SU-DHL-6 (cell line): ENCODE data around the gene GRAMD1B.

ENCODE experiments used
- H2AFZ ChIP-seq: fragments of 200-600 bp; sonication (generic); 2 replicates; pipeline ENCODE4 v1.6.1; 2014; ENCODE audit warnings: low read depth, mild to moderate bottlenecking, moderate library complexity, mixed read lengths, antibody characterized with exemption, low read length; ENCODE audit not compliant: severe bottlenecking
- H3F3A ChIP-seq: fragments of 200-600 bp; shearing (Covaris generic); 2 replicates; pipeline ENCODE4 v1.6.0; 2016; ENCODE audit warnings: antibody characterized with exemption, mild to moderate bottlenecking; ENCODE audit not compliant: insufficient read depth
- H3K27ac ChIP-seq: fragments of 200-600 bp; sonication (generic); 2 replicates; pipeline ENCODE4 v1.5.1; 2016; ENCODE audit warnings: low read depth, mild to moderate bottlenecking, low read length, moderate library complexity, mixed read lengths
- H3K27me3 ChIP-seq: fragments of 200-600 bp; sonication (generic), shearing (Covaris generic); 2 replicates; pipeline ENCODE4 v1.6.0; 2014; ENCODE audit warnings: mild to moderate bottlenecking, low read length
- H3K36me3 ChIP-seq: fragments of 200-600 bp; sonication (generic); 2 replicates; pipeline ENCODE4 v1.6.1; 2014; ENCODE audit warnings: mild to moderate bottlenecking, low read length, mixed read lengths
- H3K4me2 ChIP-seq: fragments of 300-600, 200-600 bp; shearing (Covaris generic), sonication (generic); 2 replicates; pipeline ENCODE4 v1.6.0; 2014; ENCODE audit warnings: low read length, low read depth, mild to moderate bottlenecking; ENCODE audit not compliant: poor library complexity, severe bottlenecking
- H3K4me3 ChIP-seq: fragments of 200-600 bp; sonication (generic); 2 replicates; pipeline ENCODE4 v1.5.1; 2014; ENCODE audit warnings: antibody characterized with exemption, low read length, mild to moderate bottlenecking, mixed read lengths; ENCODE audit not compliant: insufficient read depth, poor library complexity, severe bottlenecking
- H3K79me2 ChIP-seq: fragments of 200-600 bp; sonication (generic); 2 replicates; pipeline ENCODE4 v1.6.1; 2014; ENCODE audit warnings: mild to moderate bottlenecking, low read length, moderate library complexity; ENCODE audit not compliant: insufficient read depth
- H3K9ac ChIP-seq: fragments of 200-600 bp; sonication (generic); 2 replicates; pipeline ENCODE4 v1.7.0; 2014; ENCODE audit warnings: mild to moderate bottlenecking, low read length
- H3K9me2 ChIP-seq: fragments of 200-600 bp; sonication (generic); replicated peaks from 2 replicates; pipeline ENCODE4 v1.6.1; 2014; ENCODE audit warnings: low read length; ENCODE audit not compliant: insufficient read depth
- H3K9me3 ChIP-seq: fragments of 200-600 bp; sonication (generic); 2 replicates; pipeline ENCODE4 v1.6.1; 2014; ENCODE audit warnings: low read length, mixed read lengths; ENCODE audit not compliant: insufficient read depth
- H4K20me1 ChIP-seq: fragments of 200-600 bp; sonication (generic); 2 replicates; pipeline ENCODE4 v1.6.1; 2014; ENCODE audit warnings: low read depth, mild to moderate bottlenecking, antibody characterized with exemption, low read length, moderate library complexity, mixed read lengths
- EZH2phosphoT487 ChIP-seq: fragments of 200-600 bp; sonication (generic), shearing (Covaris generic); conservative IDR thresholded peaks from 2 replicates; pipeline ENCODE4 v1.6.1; 2018; ENCODE audit warnings: mild to moderate bottlenecking, antibody characterized with exemption, low read length, moderate library complexity, mixed read lengths
- TF ChIP-seq, protein P1 (sequence below): fragments of 200-600 bp; sonication (generic); IDR thresholded peaks from one replicate; pipeline ENCODE4 v1.5.1; 2017; ENCODE audit warnings: antibody characterized with exemption, mild to moderate bottlenecking, low read length, moderate library complexity; ENCODE audit not compliant: insufficient read depth, poor library complexity, severe bottlenecking

Gene GRAMD1B

DNA sequence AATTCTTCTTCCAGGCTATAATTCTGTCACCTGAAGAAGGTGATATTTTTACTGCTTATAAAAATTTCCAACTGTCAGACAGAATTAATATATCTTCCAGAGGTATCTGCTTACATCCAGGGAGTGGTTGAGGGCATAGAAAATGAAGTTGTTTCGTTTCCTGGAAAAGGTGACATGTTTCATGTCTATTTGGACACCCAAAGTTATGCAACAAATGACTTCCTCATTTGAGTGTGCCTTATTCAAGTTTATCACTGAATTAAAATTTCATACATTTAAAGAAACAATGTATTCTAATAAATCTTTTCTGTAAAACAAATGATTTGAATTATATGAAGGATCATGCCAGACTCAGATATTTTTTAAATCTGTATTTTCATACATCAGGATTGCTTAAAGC lies 8.5 kb upstream of the GRAMD1B start:
- H3K27me3 ChIP-seq = no peaks in the 10 kb centered on the region
- no peaks in the 10 kb centered on the region for H3K36me3 ChIP-seq
- no peak overlapping the region for H3K4me2 ChIP-seq
- no peak overlapping the region for H2AFZ ChIP-seq
- H3K9me3 ChIP-seq = no peaks in the 10 kb centered on the region
- no peaks in the 10 kb centered on the region for H3K79me2 ChIP-seq
- no peaks in the 10 kb centered on the region for H4K20me1 ChIP-seq
- H3K9me2 ChIP-seq = no peaks in the 10 kb centered on the region
- no peaks in the 10 kb centered on the region for H3F3A ChIP-seq
- no peak overlapping the region for H3K4me3 ChIP-seq
- TF ChIP-seq, protein P1, sequence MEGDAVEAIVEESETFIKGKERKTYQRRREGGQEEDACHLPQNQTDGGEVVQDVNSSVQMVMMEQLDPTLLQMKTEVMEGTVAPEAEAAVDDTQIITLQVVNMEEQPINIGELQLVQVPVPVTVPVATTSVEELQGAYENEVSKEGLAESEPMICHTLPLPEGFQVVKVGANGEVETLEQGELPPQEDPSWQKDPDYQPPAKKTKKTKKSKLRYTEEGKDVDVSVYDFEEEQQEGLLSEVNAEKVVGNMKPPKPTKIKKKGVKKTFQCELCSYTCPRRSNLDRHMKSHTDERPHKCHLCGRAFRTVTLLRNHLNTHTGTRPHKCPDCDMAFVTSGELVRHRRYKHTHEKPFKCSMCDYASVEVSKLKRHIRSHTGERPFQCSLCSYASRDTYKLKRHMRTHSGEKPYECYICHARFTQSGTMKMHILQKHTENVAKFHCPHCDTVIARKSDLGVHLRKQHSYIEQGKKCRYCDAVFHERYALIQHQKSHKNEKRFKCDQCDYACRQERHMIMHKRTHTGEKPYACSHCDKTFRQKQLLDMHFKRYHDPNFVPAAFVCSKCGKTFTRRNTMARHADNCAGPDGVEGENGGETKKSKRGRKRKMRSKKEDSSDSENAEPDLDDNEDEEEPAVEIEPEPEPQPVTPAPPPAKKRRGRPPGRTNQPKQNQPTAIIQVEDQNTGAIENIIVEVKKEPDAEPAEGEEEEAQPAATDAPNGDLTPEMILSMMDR = no peak
- no peak for TF ChIP-seq EZH2phosphoT487
- H3K9ac ChIP-seq = no peak overlapping the region
- no peak overlapping the region for H3K27ac ChIP-seq

DNA sequence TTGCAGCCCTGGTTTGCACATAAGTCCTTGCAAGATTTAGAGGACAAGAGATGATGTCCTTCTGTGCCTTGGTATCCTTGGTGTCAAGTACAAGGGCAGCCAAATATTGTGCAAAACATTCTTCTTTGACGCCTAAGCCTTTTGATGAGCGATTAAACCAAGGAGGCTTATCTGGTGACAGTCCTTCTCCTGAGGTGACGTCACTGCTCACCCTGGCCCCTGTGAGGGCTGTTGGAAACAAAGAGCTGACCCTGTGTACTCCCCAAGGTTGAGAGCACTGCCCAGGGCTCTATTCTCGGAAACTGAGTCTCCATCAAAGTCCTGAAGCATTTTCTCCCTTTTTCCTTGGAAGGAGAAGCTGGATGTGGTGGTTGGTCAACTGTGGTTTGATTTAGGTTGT lies 4.7 kb upstream of the GRAMD1B start:
- Histone ChIP-seq H3K9ac (no peak overlapping the region), H3K36me3 (no peaks in the 10 kb centered on the region), H3K4me3 (no peak overlapping the region), H3K4me2 (no peak overlapping the region), H3K79me2 (no peaks in the 10 kb centered on the region), H3K9me3 (no peaks in the 10 kb centered on the region), H4K20me1 (no peaks in the 10 kb centered on the region), H3K27me3 (no peaks in the 10 kb centered on the region), H3K9me2 (no peaks in the 10 kb centered on the region), H3K27ac (no peak overlapping the region), H2AFZ (no peak overlapping the region), H3F3A (no peaks in the 10 kb centered on the region)
- TF ChIP-seq, protein P1 = no peak
- no peak for TF ChIP-seq EZH2phosphoT487

DNA sequence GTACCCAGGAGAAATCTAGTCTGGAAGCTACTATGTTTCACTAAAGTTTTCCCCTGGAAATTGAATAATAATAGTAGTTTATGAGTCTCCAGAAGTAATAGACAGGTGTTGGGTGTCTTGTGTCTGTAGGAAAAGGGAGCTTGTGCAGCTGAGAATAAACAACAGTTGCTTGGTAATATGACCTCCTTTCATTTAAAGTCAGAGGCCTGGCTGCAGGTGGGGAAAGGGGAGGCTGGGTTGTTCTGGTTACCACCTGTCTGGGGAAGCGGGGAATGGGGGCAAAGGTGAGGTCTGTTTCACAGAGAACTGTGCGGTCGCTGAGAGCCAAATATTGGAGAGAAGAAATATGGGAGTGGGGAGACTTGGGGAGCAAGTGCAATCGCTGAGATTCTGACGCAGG lies 3.3 kb upstream of the GRAMD1B start:
- no peak overlapping the region for H3K4me2 ChIP-seq
- H3K27me3 ChIP-seq = no peaks in the 10 kb centered on the region
- H3K36me3 ChIP-seq = no peaks in the 10 kb centered on the region
- TF ChIP-seq, protein P1 = no peak
- TF ChIP-seq EZH2phosphoT487 = no peak
- no peak overlapping the region for H3K9ac ChIP-seq
- no peaks in the 10 kb centered on the region for H3K79me2 ChIP-seq
- no peaks in the 10 kb centered on the region for H3K9me2 ChIP-seq
- H4K20me1 ChIP-seq = no peaks in the 10 kb centered on the region
- no peak overlapping the region for H2AFZ ChIP-seq
- H3F3A ChIP-seq = no peaks in the 10 kb centered on the region
- H3K4me3 ChIP-seq = no peak overlapping the region
- no peak overlapping the region for H3K27ac ChIP-seq
- no peaks in the 10 kb centered on the region for H3K9me3 ChIP-seq

DNA sequence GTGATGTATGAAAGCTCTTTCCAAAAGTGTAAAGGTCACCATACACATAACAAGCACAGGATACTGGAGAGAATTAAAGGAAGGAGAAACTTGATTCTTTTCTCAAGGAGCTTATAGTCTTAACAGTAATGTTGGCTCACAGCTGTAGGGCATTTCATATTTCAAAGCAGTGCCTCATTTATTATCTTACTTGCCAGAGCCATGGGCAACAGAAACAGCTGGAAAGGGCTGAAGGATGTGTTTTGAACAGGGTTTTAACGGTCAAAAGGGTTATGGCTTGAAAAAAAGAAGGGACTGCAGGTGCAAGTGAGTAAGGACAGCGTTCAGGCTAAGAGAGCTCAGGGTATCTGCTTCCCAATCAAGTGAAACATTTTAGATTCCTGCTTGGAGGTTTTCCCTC lies 2.7 kb upstream of the GRAMD1B start:
- Histone ChIP-seq H3K4me2 (no peak overlapping the region), H3K4me3 (no peak overlapping the region), H3K9ac (no peak overlapping the region), H3K9me3 (no peaks in the 10 kb centered on the region), H2AFZ (no peak overlapping the region), H4K20me1 (no peaks in the 10 kb centered on the region), H3K36me3 (no peaks in the 10 kb centered on the region), H3K27me3 (no peaks in the 10 kb centered on the region), H3F3A (no peaks in the 10 kb centered on the region), H3K9me2 (no peaks in the 10 kb centered on the region), H3K27ac (no peak overlapping the region), H3K79me2 (no peaks in the 10 kb centered on the region)
- no peak for TF ChIP-seq EZH2phosphoT487
- TF ChIP-seq, protein P1 = no peak
